ENCODE measurements around the gene EME2.

EME2 gene

DNA sequence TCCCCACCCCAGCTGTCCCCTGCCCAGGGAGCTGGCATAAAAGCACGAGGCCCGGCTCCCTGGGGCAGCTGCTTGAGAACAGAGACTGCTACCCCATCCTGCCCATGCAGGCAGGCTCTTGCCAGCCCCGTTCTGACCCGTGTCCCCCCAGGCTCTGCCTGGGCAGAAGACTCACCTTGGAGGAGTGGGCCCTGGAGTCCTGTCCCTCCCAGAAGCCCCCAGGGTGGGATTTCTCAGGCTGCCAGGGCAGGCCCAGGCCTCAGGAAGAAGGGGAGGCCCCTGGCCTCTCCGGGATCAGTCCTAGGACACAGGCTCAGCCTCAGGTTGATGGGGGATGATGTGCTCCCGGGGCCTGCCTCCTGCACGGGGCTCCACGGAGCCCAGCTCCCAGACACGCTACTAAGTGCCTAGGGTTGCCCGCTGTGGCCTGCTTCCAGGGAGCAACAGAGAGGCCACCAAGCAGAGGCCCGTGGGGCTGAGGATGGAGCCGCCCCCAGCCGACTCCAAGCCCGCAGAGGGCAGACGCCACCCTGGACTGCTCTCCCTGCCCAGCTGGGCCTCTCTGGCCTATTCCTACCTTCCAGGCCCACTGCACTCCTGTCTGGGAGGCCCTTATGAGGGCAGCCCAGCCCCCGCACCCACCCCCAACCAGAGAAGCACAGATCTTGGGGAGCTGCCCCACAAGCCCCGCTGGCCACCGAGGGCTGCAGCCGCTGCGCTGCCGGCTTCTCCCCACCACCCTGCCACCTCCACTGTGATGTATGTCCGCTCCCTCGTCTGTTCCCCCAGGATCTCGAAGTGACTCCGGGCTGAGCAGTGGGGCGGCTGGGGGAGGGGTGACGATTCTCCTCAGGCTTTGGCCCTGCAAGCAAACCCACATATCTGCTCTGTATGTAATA is 3.0 kb upstream of the EME2 start:
- H3K4ac ChIP-seq (ENCODE audit: low read depth in 1 of 2, low read length in 2 of 2) = no peak overlapping the region
- peaks cover 40 to 63% of the 10 kb centered on the region in 2 experiments for H3K36me3 ChIP-seq (ENCODE audit: control insufficient read depth in 1 of 2, insufficient read depth in 2 of 2, low read depth in 1 of 2, low read length in 2 of 2)
- no peak overlapping the region for H2BK15ac ChIP-seq (ENCODE audit: low read depth, poor library complexity, severe bottlenecking)
- H3K9ac ChIP-seq (ENCODE audit: low read length) = peak overlapping the region; percentile 76
- H2AFZ ChIP-seq (ENCODE audit: low read depth, low read length) = no peak overlapping the region
- no peak for DNase-seq
- H3K9me3 ChIP-seq (ENCODE audit: control insufficient read depth, low read length) = no peaks in the 10 kb centered on the region
- no peak overlapping the region for H3K18ac ChIP-seq (ENCODE audit: low read depth in 1 of 2, low read length in 2 of 2)
- H3K4me2 ChIP-seq (ENCODE audit: low read length, poor library complexity, severe bottlenecking) = no peak overlapping the region
- H3K23ac ChIP-seq (ENCODE audit: low read length in 2 of 2) = no peak overlapping the region
- H2BK120ac ChIP-seq (ENCODE audit: low read depth, low read length) = no peak overlapping the region
- no peak overlapping the region for H4K8ac ChIP-seq (ENCODE audit: low read length)
- H3K27me3 ChIP-seq (ENCODE audit: control insufficient read depth in 1 of 2, insufficient read depth in 1 of 2, low read length in 2 of 2) = no peaks in the 10 kb centered on the region
- no peak overlapping the region for H2AK5ac ChIP-seq (ENCODE audit: low read length, severe bottlenecking)
- 89% methylated on average over 27 of the region's 27 CpGs for WGBS
- H3K79me1 ChIP-seq (replicated peaks; ENCODE audit: low read length, poor library complexity, severe bottlenecking) = peaks cover 13% of the 10 kb centered on the region
- H3K14ac ChIP-seq (ENCODE audit: low read length in 2 of 2) = no peak overlapping the region
- H2BK5ac ChIP-seq (ENCODE audit: low read depth, low read length, poor library complexity, severe bottlenecking) = no peak overlapping the region
- H3K27ac ChIP-seq (ENCODE audit: low read length, poor library complexity, severe bottlenecking) = peak overlapping the region; percentile 6
- H4K91ac ChIP-seq (ENCODE audit: low read length) = no peak overlapping the region
- H3K4me1 ChIP-seq (ENCODE audit: control insufficient read depth, insufficient read depth, low read depth, low read length) = peaks cover 33% of the 10 kb centered on the region
- H2BK12ac ChIP-seq (ENCODE audit: low read length in 2 of 2) = no peak overlapping the region
- peak overlapping the region in 1 of 2 experiments; percentile 87 for H3K4me3 ChIP-seq (ENCODE audit: insufficient read depth in 1 of 2, low read depth in 1 of 2, low read length in 2 of 2)

DNA sequence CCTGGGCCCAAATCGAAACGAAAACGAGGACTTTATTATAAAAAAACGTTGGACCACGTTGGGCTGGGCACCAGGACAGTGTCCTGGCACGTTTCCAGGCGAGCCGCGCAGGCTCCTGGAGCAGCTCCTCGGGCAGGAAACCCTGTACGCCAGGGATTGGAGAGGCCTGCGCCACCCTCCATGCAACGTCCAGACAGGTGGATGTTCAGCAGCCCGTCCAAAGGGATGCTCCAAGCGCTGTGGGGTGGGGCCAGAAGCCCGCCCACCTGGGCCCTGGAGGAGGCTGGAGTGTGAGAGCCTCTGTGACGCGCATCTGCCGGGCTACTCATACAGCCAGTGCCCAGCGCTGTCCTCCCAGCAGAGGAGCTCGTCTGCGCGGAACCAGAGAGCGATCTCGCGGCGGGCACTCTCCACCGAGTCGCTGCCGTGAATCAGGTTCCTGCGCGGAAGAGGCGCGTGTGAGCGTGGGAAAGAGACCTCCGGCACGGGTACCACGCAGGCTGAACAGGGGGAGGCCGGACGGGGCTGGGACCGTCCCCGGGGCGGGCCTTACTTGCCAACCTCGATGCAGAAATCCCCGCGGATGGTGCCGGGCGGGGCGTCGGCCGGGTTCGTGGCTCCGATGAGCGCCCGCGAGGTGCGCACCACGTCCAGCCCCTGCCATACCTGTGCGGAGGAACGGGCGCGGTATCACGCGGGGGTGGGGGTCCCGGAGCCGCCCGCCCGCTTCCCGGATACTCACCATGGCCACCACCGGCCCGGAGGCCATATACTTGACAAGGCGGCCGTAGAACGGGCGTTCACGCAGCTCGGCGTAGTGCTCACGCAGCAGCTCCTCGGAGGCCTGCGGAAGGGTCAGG is 2.1 kb upstream of the EME2 start:
- Histone ChIP-seq H4K91ac (ENCODE audit: low read length) (no peak overlapping the region), H3K27me3 (ENCODE audit: control insufficient read depth in 1 of 2, insufficient read depth in 1 of 2, low read length in 2 of 2) (no peaks in the 10 kb centered on the region), H3K36me3 (ENCODE audit: control insufficient read depth in 1 of 2, insufficient read depth in 2 of 2, low read depth in 1 of 2, low read length in 2 of 2) (peaks cover 37 to 63% of the 10 kb centered on the region in 2 experiments), H3K18ac (ENCODE audit: low read depth in 1 of 2, low read length in 2 of 2) (peak overlapping the region; percentile 30 to 61), H2BK15ac (ENCODE audit: low read depth, poor library complexity, severe bottlenecking) (peak overlapping the region; percentile 48), H2BK120ac (ENCODE audit: low read depth, low read length) (peak overlapping the region; percentile 11), H3K4me2 (ENCODE audit: low read length, poor library complexity, severe bottlenecking) (peak overlapping the region; percentile 77), H3K79me1 (replicated peaks; ENCODE audit: low read length, poor library complexity, severe bottlenecking) (peaks cover 17% of the 10 kb centered on the region), H3K4me1 (ENCODE audit: control insufficient read depth, insufficient read depth, low read depth, low read length) (peaks cover 41% of the 10 kb centered on the region), H3K27ac (ENCODE audit: low read length, poor library complexity, severe bottlenecking) (no peak overlapping the region), H3K4me3 (ENCODE audit: insufficient read depth in 1 of 2, low read depth in 1 of 2, low read length in 2 of 2) (peak overlapping the region; percentile 87 to 92), H3K9me3 (ENCODE audit: control insufficient read depth, low read length) (no peaks in the 10 kb centered on the region), H2BK12ac (ENCODE audit: low read length in 2 of 2) (peak overlapping the region in 1 of 2 experiments; percentile 4), H2AK5ac (ENCODE audit: low read length, severe bottlenecking) (no peak overlapping the region), H2AFZ (ENCODE audit: low read depth, low read length) (peak overlapping the region; percentile 3), H2BK5ac (ENCODE audit: low read depth, low read length, poor library complexity, severe bottlenecking) (no peak overlapping the region), H4K8ac (ENCODE audit: low read length) (peak overlapping the region; percentile 47), H3K9ac (ENCODE audit: low read length) (peak overlapping the region; percentile 76), H3K23ac (ENCODE audit: low read length in 2 of 2) (no peak overlapping the region), H3K14ac (ENCODE audit: low read length in 2 of 2) (peak overlapping the region in 1 of 2 experiments; percentile 26), H3K4ac (ENCODE audit: low read depth in 1 of 2, low read length in 2 of 2) (peak overlapping the region; percentile 9 to 62)
- peak; percentile 64 for DNase-seq
- WGBS = 32% methylated on average over 59 of the region's 81 CpGs

DNA sequence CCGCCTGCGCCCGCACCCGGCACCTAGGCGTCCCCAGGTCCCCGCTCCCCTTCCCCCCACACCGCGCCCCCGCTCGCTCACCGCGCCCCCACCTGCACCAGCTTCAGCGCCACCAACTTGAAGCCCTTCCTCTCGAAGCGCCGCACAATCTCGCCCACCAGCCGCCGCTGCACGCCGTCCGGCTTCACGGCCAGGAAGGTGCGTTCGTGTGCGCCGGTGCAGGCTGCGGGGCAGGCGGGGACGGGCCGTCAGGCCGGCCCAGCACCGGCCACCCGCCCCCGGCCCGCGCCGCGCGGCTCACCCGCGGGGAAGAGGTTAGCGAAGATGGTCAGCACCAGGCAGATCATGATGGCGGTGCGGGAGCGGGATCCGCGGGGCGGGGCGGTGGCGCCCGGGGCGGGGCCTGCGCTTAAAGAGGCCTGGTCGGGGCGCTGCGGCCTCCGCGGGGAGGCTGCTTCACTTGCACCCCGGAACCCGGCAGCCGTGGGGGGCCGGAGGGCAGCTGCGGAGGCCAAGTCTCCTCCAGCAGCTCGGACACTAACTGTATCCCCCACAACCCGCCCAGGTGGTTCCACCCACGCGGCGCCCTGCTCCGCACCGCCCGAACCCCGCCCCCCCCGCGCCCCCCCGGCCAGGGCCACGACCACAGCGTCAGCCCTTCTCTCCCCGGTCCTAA is 1.3 kb upstream of the EME2 start, which contains the start of gene NME3:
Gene NME3, minus strand, starts transcription at position 356 of the 676 bp plus-strand sequence. Its CDS starts 9 bp downstream, at position 347.
- H3K18ac ChIP-seq (ENCODE audit: low read depth in 1 of 2, low read length in 2 of 2) = peak within 1 kb of the TSS; percentile 30 to 89
- peak within 1 kb of the TSS; percentile 64 for H3K27ac ChIP-seq (ENCODE audit: low read length, poor library complexity, severe bottlenecking)
- H3K79me1 ChIP-seq (replicated peaks; ENCODE audit: low read length, poor library complexity, severe bottlenecking) = peaks cover 24% of the 10 kb centered on the region
- H3K4me2 ChIP-seq (ENCODE audit: low read length, poor library complexity, severe bottlenecking) = peak within 1 kb of the TSS; percentile 77
- H2AK5ac ChIP-seq (ENCODE audit: low read length, severe bottlenecking) = no peak within 1 kb of the TSS
- peak within 1 kb of the TSS; percentile 11 for H2BK120ac ChIP-seq (ENCODE audit: low read depth, low read length)
- peak within 1 kb of the TSS; percentile 64 for H2BK15ac ChIP-seq (ENCODE audit: low read depth, poor library complexity, severe bottlenecking)
- H3K27me3 ChIP-seq (ENCODE audit: control insufficient read depth in 1 of 2, insufficient read depth in 1 of 2, low read length in 2 of 2) = no peaks in the 10 kb centered on the region
- peak within 1 kb of the TSS in 1 of 2 experiments; percentile 92 for H3K14ac ChIP-seq (ENCODE audit: low read length in 2 of 2)
- peak; percentile 75 for DNase-seq
- H3K4ac ChIP-seq (ENCODE audit: low read depth in 1 of 2, low read length in 2 of 2) = peak within 1 kb of the TSS; percentile 67 to 87
- H4K8ac ChIP-seq (ENCODE audit: low read length) = peak within 1 kb of the TSS; percentile 47
- H2AFZ ChIP-seq (ENCODE audit: low read depth, low read length) = peak within 1 kb of the TSS; percentile 62
- peak within 1 kb of the TSS; percentile 46 for H4K91ac ChIP-seq (ENCODE audit: low read length)
- peaks cover 37 to 63% of the 10 kb centered on the region in 2 experiments for H3K36me3 ChIP-seq (ENCODE audit: control insufficient read depth in 1 of 2, insufficient read depth in 2 of 2, low read depth in 1 of 2, low read length in 2 of 2)
- peak within 1 kb of the TSS; percentile 87 for H3K9ac ChIP-seq (ENCODE audit: low read length)
- H3K23ac ChIP-seq (ENCODE audit: low read length in 2 of 2) = peak within 1 kb of the TSS in 1 of 2 experiments; percentile 70
- peak within 1 kb of the TSS; percentile 87 to 92 for H3K4me3 ChIP-seq (ENCODE audit: insufficient read depth in 1 of 2, low read depth in 1 of 2, low read length in 2 of 2)
- 2% methylated on average over 47 of the region's 79 CpGs for WGBS
- peaks cover 45% of the 10 kb centered on the region for H3K4me1 ChIP-seq (ENCODE audit: control insufficient read depth, insufficient read depth, low read depth, low read length)
- no peak within 1 kb of the TSS for H2BK5ac ChIP-seq (ENCODE audit: low read depth, low read length, poor library complexity, severe bottlenecking)
- peak within 1 kb of the TSS in 1 of 2 experiments; percentile 49 for H2BK12ac ChIP-seq (ENCODE audit: low read length in 2 of 2)
- H3K9me3 ChIP-seq (ENCODE audit: control insufficient read depth, low read length) = no peaks in the 10 kb centered on the region
